GM21526 (cell line): ENCODE data around the gene SPSB4.

Experiments
- ATAC-seq: cut with Tn5 transposase; IDR thresholded peaks from one replicate; pipeline ENCODE4 v1.9.1; 2021; ENCODE audit warnings: moderate library complexity; ENCODE audit not compliant: unreplicated experiment, low FRiP score

The SPSB4 gene

GRCh38 chr3:141072950-141073349 lies 21.8 kb downstream of the SPSB4 start:
- ATAC-seq: no peak

- no peak for ATAC-seq
Observed at GRCh38 chr3:141073580-141073979, 22.4 kb downstream of the SPSB4 start.

GRCh38 chr3:141074529-141074928 lies 23.4 kb downstream of the SPSB4 start:
- no peak for ATAC-seq

GRCh38 chr3:141076036-141076773 lies 25.1 kb downstream of the SPSB4 start:
- no peak for ATAC-seq

GRCh38 chr3:141076797-141077571 lies 25.8 kb downstream of the SPSB4 start:
- no peak for ATAC-seq

- no peak for ATAC-seq
Observed at GRCh38 chr3:141077631-141078030, 26.5 kb downstream of the SPSB4 start.

- no peak for ATAC-seq
Observed at GRCh38 chr3:141078200-141078599, 27.1 kb downstream of the SPSB4 start.

- no peak for ATAC-seq
Observed at GRCh38 chr3:141080431-141080830, 29.3 kb downstream of the SPSB4 start.

GRCh38 chr3:141081141-141081795 lies 30.1 kb downstream of the SPSB4 start:
- no peak for ATAC-seq

- no peak for ATAC-seq
Observed at GRCh38 chr3:141082064-141082463, 30.9 kb downstream of the SPSB4 start.

GRCh38 chr3:141083226-141083625 lies 32.1 kb downstream of the SPSB4 start:
- ATAC-seq: no peak

GRCh38 chr3:141083836-141084649 lies 32.9 kb downstream of the SPSB4 start:
- ATAC-seq: no peak

GRCh38 chr3:141085343-141086070 lies 34.4 kb downstream of the SPSB4 start:
- no peak for ATAC-seq

- ATAC-seq: no peak
Observed at GRCh38 chr3:141086188-141086587, 35.0 kb downstream of the SPSB4 start.

GRCh38 chr3:141087076-141087777 lies 36.1 kb downstream of the SPSB4 start:
- no peak for ATAC-seq

- no peak for ATAC-seq
Observed at GRCh38 chr3:141087778-141088130, 36.6 kb downstream of the SPSB4 start.

GRCh38 chr3:141089339-141090152 lies 38.4 kb downstream of the SPSB4 start:
- ATAC-seq: no peak

GRCh38 chr3:141091426-141091825 lies 40.3 kb downstream of the SPSB4 start:
- no peak for ATAC-seq

- ATAC-seq: no peak
Observed at GRCh38 chr3:141092663-141093062, 41.5 kb downstream of the SPSB4 start.
